ENCODE measurements around the gene SOX12.

The SOX12 gene

DNA sequence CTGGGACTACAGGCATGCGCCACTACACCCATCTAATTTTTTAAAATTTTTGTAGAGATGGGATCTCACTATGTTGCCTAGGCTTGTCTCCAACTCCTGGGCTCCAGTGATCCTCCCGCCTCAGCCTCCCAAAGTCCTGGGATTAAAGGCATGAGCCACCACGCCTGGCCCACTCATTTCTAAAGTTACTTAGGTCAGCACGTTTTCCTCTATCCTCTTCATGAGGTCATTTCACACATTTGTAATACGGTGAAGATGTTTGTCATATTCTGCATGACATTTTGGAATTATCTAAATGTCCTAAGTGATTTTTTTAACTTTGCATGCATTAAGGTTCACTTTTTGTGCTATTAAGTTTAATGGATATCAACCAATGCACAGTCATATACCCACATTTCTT lies 11.9 kb upstream of the SOX12 start:
- DNase-seq (ENCODE audit: low read depth in 1 of 2, low spot score in 1 of 2): no peak
- no peaks in the 10 kb centered on the region for H3K27me3 ChIP-seq (ENCODE audit: insufficient read depth, poor library complexity, severe bottlenecking)
- TF ChIP-seq SPI1 (IDR thresholded peaks at IDR 0.05; ENCODE audit: borderline replicate concordance, low read depth) (no peak), POLR2AphosphoS5 (IDR thresholded peaks at IDR 0.05; ENCODE audit: low read depth) (no peak), GABPA (IDR thresholded peaks at IDR 0.05; ENCODE audit: low read depth) (no peak)
- TF ChIP-seq, protein P1, sequence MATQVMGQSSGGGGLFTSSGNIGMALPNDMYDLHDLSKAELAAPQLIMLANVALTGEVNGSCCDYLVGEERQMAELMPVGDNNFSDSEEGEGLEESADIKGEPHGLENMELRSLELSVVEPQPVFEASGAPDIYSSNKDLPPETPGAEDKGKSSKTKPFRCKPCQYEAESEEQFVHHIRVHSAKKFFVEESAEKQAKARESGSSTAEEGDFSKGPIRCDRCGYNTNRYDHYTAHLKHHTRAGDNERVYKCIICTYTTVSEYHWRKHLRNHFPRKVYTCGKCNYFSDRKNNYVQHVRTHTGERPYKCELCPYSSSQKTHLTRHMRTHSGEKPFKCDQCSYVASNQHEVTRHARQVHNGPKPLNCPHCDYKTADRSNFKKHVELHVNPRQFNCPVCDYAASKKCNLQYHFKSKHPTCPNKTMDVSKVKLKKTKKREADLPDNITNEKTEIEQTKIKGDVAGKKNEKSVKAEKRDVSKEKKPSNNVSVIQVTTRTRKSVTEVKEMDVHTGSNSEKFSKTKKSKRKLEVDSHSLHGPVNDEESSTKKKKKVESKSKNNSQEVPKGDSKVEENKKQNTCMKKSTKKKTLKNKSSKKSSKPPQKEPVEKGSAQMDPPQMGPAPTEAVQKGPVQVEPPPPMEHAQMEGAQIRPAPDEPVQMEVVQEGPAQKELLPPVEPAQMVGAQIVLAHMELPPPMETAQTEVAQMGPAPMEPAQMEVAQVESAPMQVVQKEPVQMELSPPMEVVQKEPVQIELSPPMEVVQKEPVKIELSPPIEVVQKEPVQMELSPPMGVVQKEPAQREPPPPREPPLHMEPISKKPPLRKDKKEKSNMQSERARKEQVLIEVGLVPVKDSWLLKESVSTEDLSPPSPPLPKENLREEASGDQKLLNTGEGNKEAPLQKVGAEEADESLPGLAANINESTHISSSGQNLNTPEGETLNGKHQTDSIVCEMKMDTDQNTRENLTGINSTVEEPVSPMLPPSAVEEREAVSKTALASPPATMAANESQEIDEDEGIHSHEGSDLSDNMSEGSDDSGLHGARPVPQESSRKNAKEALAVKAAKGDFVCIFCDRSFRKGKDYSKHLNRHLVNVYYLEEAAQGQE (IDR thresholded peaks at IDR 0.05; ENCODE audit: insufficient replicate concordance, low read depth): no peak
- TF ChIP-seq, protein P2, sequence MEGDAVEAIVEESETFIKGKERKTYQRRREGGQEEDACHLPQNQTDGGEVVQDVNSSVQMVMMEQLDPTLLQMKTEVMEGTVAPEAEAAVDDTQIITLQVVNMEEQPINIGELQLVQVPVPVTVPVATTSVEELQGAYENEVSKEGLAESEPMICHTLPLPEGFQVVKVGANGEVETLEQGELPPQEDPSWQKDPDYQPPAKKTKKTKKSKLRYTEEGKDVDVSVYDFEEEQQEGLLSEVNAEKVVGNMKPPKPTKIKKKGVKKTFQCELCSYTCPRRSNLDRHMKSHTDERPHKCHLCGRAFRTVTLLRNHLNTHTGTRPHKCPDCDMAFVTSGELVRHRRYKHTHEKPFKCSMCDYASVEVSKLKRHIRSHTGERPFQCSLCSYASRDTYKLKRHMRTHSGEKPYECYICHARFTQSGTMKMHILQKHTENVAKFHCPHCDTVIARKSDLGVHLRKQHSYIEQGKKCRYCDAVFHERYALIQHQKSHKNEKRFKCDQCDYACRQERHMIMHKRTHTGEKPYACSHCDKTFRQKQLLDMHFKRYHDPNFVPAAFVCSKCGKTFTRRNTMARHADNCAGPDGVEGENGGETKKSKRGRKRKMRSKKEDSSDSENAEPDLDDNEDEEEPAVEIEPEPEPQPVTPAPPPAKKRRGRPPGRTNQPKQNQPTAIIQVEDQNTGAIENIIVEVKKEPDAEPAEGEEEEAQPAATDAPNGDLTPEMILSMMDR (IDR thresholded peaks at IDR 0.05; ENCODE audit: insufficient read depth, low read length): no peak
- H3K27ac ChIP-seq (replicated peaks): no peak overlapping the region
- H3K4me3 ChIP-seq (replicated peaks; ENCODE audit: insufficient read depth, low read length): no peak overlapping the region

DNA sequence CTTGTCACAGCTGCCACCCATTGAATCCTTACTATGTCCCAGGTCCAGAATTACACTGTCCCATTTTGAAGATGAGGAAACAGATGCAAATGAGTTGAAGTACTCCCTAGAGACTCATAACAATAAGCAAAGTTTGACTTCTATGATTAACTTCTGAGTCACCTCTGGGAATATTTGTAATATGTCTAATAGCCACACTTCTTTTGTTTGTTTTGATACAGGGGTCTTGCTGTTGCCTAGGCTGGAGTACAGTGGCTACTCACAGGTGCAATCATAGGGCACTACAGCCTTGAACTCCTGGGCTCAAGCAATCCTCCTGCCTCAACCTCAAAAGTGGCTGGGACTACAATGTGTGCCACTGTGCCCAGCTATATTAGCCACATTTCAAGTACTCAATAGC lies 11.4 kb upstream of the SOX12 start:
- H3K27ac ChIP-seq (replicated peaks): no peak overlapping the region
- no peak overlapping the region for H3K4me3 ChIP-seq (replicated peaks; ENCODE audit: insufficient read depth, low read length)
- no peaks in the 10 kb centered on the region for H3K27me3 ChIP-seq (ENCODE audit: insufficient read depth, poor library complexity, severe bottlenecking)
- DNase-seq (ENCODE audit: low read depth in 1 of 2, low spot score in 1 of 2): no peak
- no peak for TF ChIP-seq GABPA (IDR thresholded peaks at IDR 0.05; ENCODE audit: low read depth)
- TF ChIP-seq, protein P2 (IDR thresholded peaks at IDR 0.05; ENCODE audit: insufficient read depth, low read length): no peak
- TF ChIP-seq, protein P1 (IDR thresholded peaks at IDR 0.05; ENCODE audit: insufficient replicate concordance, low read depth): no peak
- TF ChIP-seq POLR2AphosphoS5 (IDR thresholded peaks at IDR 0.05; ENCODE audit: low read depth): no peak
- no peak for TF ChIP-seq SPI1 (IDR thresholded peaks at IDR 0.05; ENCODE audit: borderline replicate concordance, low read depth)

DNA sequence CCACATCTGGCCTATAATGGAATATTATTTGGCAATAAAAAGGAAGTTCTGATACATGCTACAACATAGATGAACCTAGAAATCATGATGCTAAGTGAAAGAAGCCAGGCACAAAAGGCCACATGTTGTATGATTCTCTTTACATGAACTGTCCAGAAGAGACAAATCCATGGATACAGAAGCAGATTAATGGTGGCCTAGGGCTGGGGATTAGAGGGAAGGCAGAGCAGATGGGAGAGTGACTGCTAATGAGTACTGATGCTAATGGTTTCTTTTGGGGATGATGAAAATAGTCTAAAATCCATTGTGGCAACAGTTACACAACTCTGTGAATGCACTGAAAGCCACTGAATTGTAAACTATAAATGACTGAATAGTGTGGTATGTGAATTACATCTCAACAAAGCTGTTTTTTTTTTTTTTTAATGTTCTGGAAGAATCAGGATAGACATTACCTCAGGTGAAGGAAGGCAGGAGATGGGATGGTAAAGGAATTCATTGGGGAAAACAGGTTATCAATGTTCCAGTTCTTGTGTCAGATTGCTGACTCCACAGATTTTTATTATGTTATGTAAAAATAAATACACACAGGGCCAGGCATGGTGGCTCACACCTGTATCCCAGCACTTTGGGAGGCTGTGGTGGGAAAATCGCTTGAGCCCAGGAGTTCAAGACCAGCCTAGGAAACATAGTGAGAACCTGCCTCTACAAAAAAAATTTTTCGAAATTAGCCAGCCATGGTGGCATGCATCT lies 8.9 kb upstream of the SOX12 start:
- H3K27me3 ChIP-seq (ENCODE audit: insufficient read depth, poor library complexity, severe bottlenecking): no peaks in the 10 kb centered on the region
- DNase-seq (ENCODE audit: low read depth in 1 of 2, low spot score in 1 of 2): no peak
- TF ChIP-seq SPI1 (IDR thresholded peaks at IDR 0.05; ENCODE audit: borderline replicate concordance, low read depth) (no peak), GABPA (IDR thresholded peaks at IDR 0.05; ENCODE audit: low read depth) (no peak), POLR2AphosphoS5 (IDR thresholded peaks at IDR 0.05; ENCODE audit: low read depth) (no peak)
- TF ChIP-seq, protein P2 (IDR thresholded peaks at IDR 0.05; ENCODE audit: insufficient read depth, low read length): no peak
- TF ChIP-seq, protein P1 (IDR thresholded peaks at IDR 0.05; ENCODE audit: insufficient replicate concordance, low read depth): no peak
- no peak overlapping the region for H3K27ac ChIP-seq (replicated peaks)
- H3K4me3 ChIP-seq (replicated peaks; ENCODE audit: insufficient read depth, low read length): no peak overlapping the region

Data from HL-60 (cell line).